ENCODE measurements around the gene NRXN3.

Gene NRXN3

GRCh38 chr14:79352076-79352630, 1182.0 kb downstream of the NRXN3 start:
- no peak for DNase-seq (ENCODE audit: low spot score)
- in situ Hi-C loops (cut with MboI; ENCODE audit: low sequenced_read_pairs, unreplicated experiment) = no loop called here
- TF ChIP-seq, protein P1, sequence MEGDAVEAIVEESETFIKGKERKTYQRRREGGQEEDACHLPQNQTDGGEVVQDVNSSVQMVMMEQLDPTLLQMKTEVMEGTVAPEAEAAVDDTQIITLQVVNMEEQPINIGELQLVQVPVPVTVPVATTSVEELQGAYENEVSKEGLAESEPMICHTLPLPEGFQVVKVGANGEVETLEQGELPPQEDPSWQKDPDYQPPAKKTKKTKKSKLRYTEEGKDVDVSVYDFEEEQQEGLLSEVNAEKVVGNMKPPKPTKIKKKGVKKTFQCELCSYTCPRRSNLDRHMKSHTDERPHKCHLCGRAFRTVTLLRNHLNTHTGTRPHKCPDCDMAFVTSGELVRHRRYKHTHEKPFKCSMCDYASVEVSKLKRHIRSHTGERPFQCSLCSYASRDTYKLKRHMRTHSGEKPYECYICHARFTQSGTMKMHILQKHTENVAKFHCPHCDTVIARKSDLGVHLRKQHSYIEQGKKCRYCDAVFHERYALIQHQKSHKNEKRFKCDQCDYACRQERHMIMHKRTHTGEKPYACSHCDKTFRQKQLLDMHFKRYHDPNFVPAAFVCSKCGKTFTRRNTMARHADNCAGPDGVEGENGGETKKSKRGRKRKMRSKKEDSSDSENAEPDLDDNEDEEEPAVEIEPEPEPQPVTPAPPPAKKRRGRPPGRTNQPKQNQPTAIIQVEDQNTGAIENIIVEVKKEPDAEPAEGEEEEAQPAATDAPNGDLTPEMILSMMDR (IDR thresholded peaks at IDR 0.05; ENCODE audit: borderline replicate concordance, control extremely low read depth, extremely low read depth, insufficient read depth, missing control alignments) = no peak

DNA sequence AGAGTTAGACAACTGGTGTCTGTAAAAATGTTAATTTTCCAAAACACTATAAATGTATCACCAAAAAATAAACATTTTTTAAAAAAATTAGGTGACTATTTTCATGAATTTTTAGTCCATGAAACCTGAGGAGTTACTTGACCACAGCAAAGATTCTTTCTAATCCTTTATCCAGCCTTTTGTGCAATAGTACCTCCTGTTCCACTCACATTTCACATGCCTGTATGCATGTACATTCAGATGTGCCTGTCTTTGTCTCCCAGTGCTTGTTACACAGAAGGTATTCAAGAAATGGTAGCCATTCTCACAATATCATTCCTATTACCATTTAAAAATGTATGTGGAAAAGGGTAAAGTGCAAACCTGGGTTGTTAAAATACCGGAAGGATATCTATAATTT, 1184.2 kb downstream of the NRXN3 start:
- TF ChIP-seq, protein P1 (IDR thresholded peaks at IDR 0.05; ENCODE audit: borderline replicate concordance, control extremely low read depth, extremely low read depth, insufficient read depth, missing control alignments) = no peak
- DNase-seq (ENCODE audit: low spot score) = no peak
- in situ Hi-C loops (cut with MboI; ENCODE audit: low sequenced_read_pairs, unreplicated experiment) = no loop called here

DNA sequence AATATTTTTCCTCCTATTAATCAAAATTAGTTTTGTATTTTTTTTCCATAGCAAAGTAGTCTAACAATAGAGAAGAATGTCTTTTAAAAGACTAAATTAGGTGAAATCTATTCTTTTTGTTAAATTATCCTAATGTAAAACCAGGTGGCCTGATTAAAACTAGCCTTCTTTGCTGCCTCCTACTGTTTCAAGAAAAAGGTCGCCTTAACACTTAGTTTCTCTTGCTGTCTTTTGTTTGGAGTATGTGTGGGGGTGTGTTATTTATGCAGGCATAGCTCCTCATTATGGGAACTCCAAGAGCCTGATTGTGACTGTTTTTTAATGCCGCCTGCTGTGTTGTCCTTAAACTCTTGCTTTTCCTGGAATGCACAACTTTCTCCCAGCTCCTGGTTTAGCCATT, 1185.9 kb downstream of the NRXN3 start:
- no peak for DNase-seq (ENCODE audit: low spot score)
- in situ Hi-C loops (cut with MboI; ENCODE audit: low sequenced_read_pairs, unreplicated experiment) = no loop called here
- TF ChIP-seq, protein P1 (IDR thresholded peaks at IDR 0.05; ENCODE audit: borderline replicate concordance, control extremely low read depth, extremely low read depth, insufficient read depth, missing control alignments) = no peak

DNA sequence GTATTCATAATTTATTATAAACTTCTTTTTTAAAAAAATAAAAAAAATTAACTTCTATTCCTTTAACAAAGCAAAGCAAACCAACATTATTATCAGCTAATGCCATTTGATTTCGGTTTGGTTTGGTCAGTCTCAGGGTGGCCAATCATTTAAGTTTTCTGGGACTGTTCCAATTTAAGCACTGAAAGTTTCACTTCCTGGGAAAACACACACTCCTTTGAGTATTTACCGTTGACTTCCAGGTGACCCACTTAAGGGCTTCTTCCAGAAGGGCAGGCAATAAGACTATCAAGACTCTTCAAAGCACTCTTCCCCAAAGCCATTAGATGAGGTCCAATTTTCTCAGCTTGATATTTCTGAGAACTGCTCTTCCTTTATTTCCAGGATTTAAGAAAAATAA, 1187.1 kb downstream of the NRXN3 start:
- DNase-seq (ENCODE audit: low spot score) = no peak
- in situ Hi-C loops (cut with MboI; ENCODE audit: low sequenced_read_pairs, unreplicated experiment) = no loop called here
- TF ChIP-seq, protein P1 (IDR thresholded peaks at IDR 0.05; ENCODE audit: borderline replicate concordance, control extremely low read depth, extremely low read depth, insufficient read depth, missing control alignments) = no peak

DNA sequence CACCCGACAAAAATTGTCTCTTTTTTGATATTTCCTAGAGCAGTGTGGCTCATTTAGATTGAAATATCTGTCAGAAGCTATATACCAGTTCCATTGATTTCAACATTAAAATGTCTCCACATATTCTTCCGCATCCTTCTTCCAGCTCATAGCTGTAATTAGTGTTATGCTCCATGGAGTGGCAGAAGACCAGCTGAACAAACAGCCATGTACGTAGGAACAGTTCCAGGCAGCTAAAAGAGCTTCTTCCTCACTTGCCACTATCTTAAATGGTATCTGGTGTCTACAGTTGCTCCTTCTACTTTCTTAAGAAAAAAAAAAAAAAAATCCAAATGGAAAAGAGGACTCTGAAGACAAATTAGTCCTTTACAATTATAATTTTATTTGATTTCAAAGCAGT, 1193.1 kb downstream of the NRXN3 start:
- in situ Hi-C loops (cut with MboI; ENCODE audit: low sequenced_read_pairs, unreplicated experiment) = no loop called here
- TF ChIP-seq, protein P1 (IDR thresholded peaks at IDR 0.05; ENCODE audit: borderline replicate concordance, control extremely low read depth, extremely low read depth, insufficient read depth, missing control alignments) = no peak

DNA sequence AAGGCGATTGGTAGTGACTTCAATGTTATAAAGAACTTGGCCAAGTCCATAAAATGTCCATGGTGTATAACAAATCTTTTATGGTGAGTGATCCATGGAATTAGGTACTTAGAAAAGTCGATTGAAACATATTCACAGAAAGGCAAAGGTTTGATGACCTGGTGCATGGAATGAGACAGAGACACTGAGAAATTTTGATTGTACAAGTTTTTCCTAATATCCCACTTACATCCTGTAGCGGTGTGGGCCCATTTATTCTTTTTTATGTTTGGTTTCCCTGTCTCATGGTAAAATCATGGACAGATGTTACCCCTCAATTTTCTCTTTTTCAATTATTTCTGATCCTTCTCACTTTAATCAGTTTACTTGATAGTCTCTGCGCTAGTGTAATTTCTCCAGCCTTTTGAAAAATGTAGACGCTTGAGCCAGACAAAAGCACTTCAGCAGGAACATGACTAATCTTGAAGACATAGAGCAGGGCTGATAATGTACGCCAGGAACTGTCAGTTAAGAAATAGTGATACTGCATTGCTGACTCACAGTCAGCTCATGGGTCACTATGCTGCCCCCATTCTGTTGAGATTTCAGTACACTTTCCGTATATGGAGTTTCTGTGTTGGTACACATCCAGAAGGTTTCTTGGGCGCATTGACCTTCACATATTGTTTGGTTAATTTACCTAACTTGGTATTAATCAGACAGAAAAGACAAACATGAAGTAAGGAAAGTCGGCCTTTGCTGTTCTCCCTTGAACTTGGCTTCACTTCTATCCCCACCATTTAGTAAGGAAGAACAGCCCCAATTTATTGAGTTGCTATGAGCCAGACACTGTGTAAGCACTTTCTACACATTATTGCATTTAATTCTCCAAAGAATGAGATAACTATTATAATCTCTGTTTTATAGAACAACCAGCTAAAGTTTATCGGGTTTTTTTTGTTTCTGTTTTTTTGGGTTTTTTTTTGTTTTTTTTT, 1199.5 kb downstream of the NRXN3 start:
- no peak for DNase-seq (ENCODE audit: low spot score)
- TF ChIP-seq, protein P1 (IDR thresholded peaks at IDR 0.05; ENCODE audit: borderline replicate concordance, control extremely low read depth, extremely low read depth, insufficient read depth, missing control alignments) = no peak
- in situ Hi-C loops (cut with MboI; ENCODE audit: low sequenced_read_pairs, unreplicated experiment) = no loop called here

More for the DNA sequence above, 1193.1 kb downstream of the NRXN3 start:
- no peak for DNase-seq (ENCODE audit: low spot score)
